ENCODE measurements around the gene DSCAM.

The DSCAM gene

DNA sequence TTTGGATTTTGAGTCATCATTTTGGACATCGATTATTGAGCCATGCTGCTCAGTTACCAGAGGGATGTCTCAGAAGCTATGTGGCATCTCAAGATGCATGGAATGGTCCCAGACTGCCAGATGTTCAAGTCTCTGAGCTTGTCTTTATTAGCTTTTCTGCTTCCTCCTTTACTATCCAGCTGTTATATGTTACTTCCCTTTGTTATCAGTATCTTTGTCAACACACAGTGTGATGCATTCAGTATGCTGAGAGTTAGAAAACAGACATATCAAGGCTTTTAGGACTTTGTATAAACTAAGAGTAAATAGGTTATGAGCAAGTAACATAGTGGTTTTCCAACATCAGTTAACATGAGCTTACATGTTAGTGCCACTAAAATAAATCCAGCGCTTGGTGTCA lies 474.5 kb downstream of the DSCAM start:
- TF ChIP-seq, protein P1, sequence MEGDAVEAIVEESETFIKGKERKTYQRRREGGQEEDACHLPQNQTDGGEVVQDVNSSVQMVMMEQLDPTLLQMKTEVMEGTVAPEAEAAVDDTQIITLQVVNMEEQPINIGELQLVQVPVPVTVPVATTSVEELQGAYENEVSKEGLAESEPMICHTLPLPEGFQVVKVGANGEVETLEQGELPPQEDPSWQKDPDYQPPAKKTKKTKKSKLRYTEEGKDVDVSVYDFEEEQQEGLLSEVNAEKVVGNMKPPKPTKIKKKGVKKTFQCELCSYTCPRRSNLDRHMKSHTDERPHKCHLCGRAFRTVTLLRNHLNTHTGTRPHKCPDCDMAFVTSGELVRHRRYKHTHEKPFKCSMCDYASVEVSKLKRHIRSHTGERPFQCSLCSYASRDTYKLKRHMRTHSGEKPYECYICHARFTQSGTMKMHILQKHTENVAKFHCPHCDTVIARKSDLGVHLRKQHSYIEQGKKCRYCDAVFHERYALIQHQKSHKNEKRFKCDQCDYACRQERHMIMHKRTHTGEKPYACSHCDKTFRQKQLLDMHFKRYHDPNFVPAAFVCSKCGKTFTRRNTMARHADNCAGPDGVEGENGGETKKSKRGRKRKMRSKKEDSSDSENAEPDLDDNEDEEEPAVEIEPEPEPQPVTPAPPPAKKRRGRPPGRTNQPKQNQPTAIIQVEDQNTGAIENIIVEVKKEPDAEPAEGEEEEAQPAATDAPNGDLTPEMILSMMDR (IDR thresholded peaks at IDR 0.05; ENCODE audit: extremely low read depth, insufficient read depth, missing control alignments): no peak
- in situ Hi-C loops (cut with MboI; ENCODE audit: low pct_unique_long_range_greater_than_20kb, low sequenced_read_pairs, unreplicated experiment): no loop called here
- no peak for DNase-seq (ENCODE audit: low spot score)

DNA sequence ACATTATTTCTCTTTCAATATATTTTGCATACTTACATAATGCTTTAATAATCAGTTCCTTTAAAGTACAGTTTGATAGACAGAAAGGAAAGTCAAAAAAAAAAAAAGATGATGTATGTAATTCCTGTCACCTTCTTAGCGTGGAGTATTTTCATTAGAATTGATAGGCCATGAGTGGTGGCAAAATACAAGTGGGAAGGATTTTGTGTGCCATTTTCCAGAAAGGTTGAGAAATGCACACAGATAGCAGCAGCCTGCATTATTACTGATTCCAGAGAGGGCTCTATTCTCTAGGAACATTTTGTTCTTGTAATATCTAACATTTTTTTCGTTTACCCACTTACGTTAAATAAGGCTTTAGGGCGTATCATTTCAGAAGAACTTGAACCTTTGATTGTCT lies 475.6 kb downstream of the DSCAM start:
- DNase-seq (ENCODE audit: low spot score): no peak
- TF ChIP-seq, protein P1 (IDR thresholded peaks at IDR 0.05; ENCODE audit: extremely low read depth, insufficient read depth, missing control alignments): no peak
- in situ Hi-C loops (cut with MboI; ENCODE audit: low pct_unique_long_range_greater_than_20kb, low sequenced_read_pairs, unreplicated experiment): no loop called here

DNA sequence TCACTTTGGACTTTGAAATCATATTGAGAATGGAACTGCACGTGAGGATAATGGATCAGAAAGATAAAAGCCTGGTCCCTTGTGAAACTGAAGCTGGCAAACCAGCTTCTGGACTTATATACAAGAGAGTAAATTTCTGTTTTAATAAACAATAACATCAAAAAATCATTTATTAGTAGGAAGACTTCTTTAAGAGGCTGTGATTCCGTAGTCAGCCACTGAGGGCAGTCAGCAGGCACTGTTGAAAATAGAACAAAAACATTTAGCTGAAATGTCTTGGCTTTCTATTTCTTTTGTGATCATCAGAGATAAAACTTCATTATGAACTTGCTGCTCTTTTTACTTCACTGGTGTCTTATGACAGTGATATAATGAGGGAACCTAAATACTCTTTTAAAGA lies 490.3 kb downstream of the DSCAM start:
- TF ChIP-seq, protein P1 (IDR thresholded peaks at IDR 0.05; ENCODE audit: extremely low read depth, insufficient read depth, missing control alignments): no peak
- in situ Hi-C loops (cut with MboI; ENCODE audit: low pct_unique_long_range_greater_than_20kb, low sequenced_read_pairs, unreplicated experiment): no loop called here
- DNase-seq (ENCODE audit: low spot score): no peak

DNA sequence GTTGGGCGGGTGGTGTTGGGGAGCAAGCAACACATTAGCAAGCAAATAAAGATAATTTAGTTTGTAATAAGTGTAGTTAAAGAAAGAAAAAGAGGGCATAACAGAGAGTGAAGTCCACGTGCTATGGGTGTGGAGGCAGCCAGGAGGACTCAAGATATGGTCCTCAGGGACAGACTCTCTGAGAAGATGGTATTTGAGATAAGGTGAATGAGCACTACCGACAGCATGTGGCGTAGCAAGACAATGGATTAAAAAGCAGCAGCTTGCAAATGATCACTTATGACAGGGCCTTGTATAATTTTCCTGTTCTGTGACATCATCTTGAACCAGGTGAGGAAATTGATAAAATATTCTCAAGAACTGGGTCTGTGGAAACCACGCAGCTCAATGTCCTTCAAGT lies 491.9 kb downstream of the DSCAM start:
- DNase-seq (ENCODE audit: low spot score): no peak
- TF ChIP-seq, protein P1 (IDR thresholded peaks at IDR 0.05; ENCODE audit: extremely low read depth, insufficient read depth, missing control alignments): no peak
- in situ Hi-C loops (cut with MboI; ENCODE audit: low pct_unique_long_range_greater_than_20kb, low sequenced_read_pairs, unreplicated experiment): no loop called here

DNA sequence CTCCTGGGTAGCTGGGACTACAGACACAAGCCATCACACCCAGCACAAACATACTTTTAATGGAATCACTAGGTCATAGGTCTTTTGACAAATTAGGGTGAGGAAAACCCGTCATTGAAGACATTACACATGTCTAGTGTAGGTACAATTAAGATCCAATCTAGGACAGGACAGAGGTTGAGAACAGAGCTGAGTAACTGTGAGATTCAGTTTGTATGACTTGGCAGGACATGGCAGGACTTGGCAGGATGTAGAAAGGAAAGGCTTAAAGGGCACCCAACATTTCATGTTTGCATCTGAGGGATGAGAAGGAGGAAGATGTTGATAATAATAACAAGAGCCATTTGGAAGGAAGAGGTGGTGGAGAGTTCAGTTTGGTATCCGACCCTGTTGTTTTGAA lies 496.0 kb downstream of the DSCAM start:
- no peak for DNase-seq (ENCODE audit: low spot score)
- TF ChIP-seq, protein P1 (IDR thresholded peaks at IDR 0.05; ENCODE audit: extremely low read depth, insufficient read depth, missing control alignments): no peak
- in situ Hi-C loops (cut with MboI; ENCODE audit: low pct_unique_long_range_greater_than_20kb, low sequenced_read_pairs, unreplicated experiment): no loop called here

DNA sequence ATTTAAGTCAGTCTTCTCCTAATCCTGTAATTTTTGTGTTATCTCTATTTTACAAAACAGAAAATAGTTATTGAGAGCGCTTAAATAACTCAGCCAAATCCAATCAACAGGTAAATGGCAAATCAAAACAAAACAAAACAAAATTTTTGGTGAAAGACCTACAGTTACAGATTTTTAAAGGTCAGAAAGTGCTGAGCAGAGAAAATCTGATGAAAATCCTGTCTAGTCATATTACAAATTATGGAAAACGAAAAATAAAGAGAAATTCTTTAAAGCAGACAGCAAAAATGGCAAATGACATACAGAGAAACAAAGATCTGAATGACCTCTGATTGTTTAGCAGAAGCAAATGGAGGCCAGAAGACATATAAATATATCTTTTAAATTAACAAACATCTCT lies 497.4 kb downstream of the DSCAM start:
- in situ Hi-C loops (cut with MboI; ENCODE audit: low pct_unique_long_range_greater_than_20kb, low sequenced_read_pairs, unreplicated experiment): no loop called here
- no peak for DNase-seq (ENCODE audit: low spot score)
- TF ChIP-seq, protein P1 (IDR thresholded peaks at IDR 0.05; ENCODE audit: extremely low read depth, insufficient read depth, missing control alignments): no peak

Measured in GM13977 (cell line).